ENCODE data around the gene CUX1.

GRCh38 chr7:101865031-101865430 is 47.6 kb downstream of the CUX1 start:
- TF ChIP-seq EZH2 (IDR thresholded peaks at IDR 0.05; ENCODE audit: borderline replicate concordance, insufficient read depth, low read depth, low read length, poor library complexity, severe bottlenecking), result no peak
- TF ChIP-seq, protein P1, sequence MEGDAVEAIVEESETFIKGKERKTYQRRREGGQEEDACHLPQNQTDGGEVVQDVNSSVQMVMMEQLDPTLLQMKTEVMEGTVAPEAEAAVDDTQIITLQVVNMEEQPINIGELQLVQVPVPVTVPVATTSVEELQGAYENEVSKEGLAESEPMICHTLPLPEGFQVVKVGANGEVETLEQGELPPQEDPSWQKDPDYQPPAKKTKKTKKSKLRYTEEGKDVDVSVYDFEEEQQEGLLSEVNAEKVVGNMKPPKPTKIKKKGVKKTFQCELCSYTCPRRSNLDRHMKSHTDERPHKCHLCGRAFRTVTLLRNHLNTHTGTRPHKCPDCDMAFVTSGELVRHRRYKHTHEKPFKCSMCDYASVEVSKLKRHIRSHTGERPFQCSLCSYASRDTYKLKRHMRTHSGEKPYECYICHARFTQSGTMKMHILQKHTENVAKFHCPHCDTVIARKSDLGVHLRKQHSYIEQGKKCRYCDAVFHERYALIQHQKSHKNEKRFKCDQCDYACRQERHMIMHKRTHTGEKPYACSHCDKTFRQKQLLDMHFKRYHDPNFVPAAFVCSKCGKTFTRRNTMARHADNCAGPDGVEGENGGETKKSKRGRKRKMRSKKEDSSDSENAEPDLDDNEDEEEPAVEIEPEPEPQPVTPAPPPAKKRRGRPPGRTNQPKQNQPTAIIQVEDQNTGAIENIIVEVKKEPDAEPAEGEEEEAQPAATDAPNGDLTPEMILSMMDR (IDR thresholded peaks at IDR 0.05), result no peak
